B cell (primary cell): ENCODE data around the gene DUSP15. TPM values are rescaled to one million over a fixed set of nuclear protein-coding genes. Genes with fewer than 3 reads are reported as not detected.

ENCODE experiments used
- ATAC-seq: fragments of 200-7000 bp; cut with Tn5 transposase; one replicate; pipeline ENCODE4 v1.10.0; 2021; ENCODE audit warnings: low read depth, mild to moderate bottlenecking, moderate number of reproducible peaks, moderate library complexity
- CTCF ChIA-PET: fragments of 350-600 bp; sonication (Branson Sonifier 250); formaldehyde crosslinking; loops from one replicate; lab custom pipeline; 2021; ENCODE audit warnings: antibody characterized with exemption, inconsistent platforms; lab: Charles Lee
- POLR2A ChIA-PET: fragments of 350-600 bp; sonication (Branson Sonifier 250); formaldehyde crosslinking; loops from one replicate; lab custom pipeline; 2021; ENCODE audit warnings: antibody characterized with exemption; lab: Charles Lee
- DNase-seq: peaks from one replicate; pipeline ENCODE4 v3.0.0; 2013
- H2AFZ ChIP-seq: 2 replicates; pipeline ENCODE4 v1.6.1; 2012; ENCODE audit warnings: mild to moderate bottlenecking, low read depth, low read length; ENCODE audit not compliant: insufficient read depth, poor library complexity, severe bottlenecking
- H3K27ac ChIP-seq, 2 donors: 1 replicate in 1 of 2; 2 replicates in 1 of 2; pipeline ENCODE4 v1.5.1; 2012 to 2013; ENCODE audit warnings: low read length in 2 of 2, mild to moderate bottlenecking in 2 of 2, moderate library complexity in 1 of 2
- H3K27me3 ChIP-seq, 4 experiments: fragments of 200-600 bp in 1 of 4; sonication (generic) in 1 of 4; replicated peaks in 1 of 4; 1 replicate in 2 of 4; 2 replicates in 2 of 4; pipeline versions ENCODE4 v1.6.1 to v1.7.0; 2013 to 2016; ENCODE audit warnings: low read length in 3 of 4, mild to moderate bottlenecking in 2 of 4, mixed read lengths in 1 of 4, moderate library complexity in 1 of 4; ENCODE audit not compliant: insufficient read depth in 4 of 4, control insufficient read depth in 3 of 4; ENCODE audit errors: control extremely low read depth in 1 of 4
- H3K36me3 ChIP-seq, 2 experiments: replicated peaks in 1 of 2; 1 replicate in 1 of 2; 2 replicates in 1 of 2; pipeline versions ENCODE4 v1.6.1 to v1.7.1; 2013; ENCODE audit warnings: low read length in 1 of 2; ENCODE audit not compliant: insufficient read depth in 2 of 2, control insufficient read depth in 1 of 2; ENCODE audit errors: control extremely low read depth in 1 of 2, extremely low read depth in 1 of 2
- H3K4me1 ChIP-seq, 2 donors: fragments of 200-600 bp in 1 of 2; sonication (generic) in 1 of 2; 1 replicate in 1 of 2; 2 replicates in 1 of 2; pipeline versions ENCODE4 v1.5.1 to v1.6.1; 2013 to 2017; ENCODE audit warnings: low read length in 2 of 2; ENCODE audit not compliant: control insufficient read depth in 2 of 2, insufficient read depth in 2 of 2
- H3K4me2 ChIP-seq: replicated peaks from 2 replicates; pipeline ENCODE3; 2012; ENCODE audit warnings: mild to moderate bottlenecking, low read depth, low read length; ENCODE audit not compliant: poor library complexity, severe bottlenecking
- H3K4me3 ChIP-seq, 5 experiments: fragments of 200-600 bp in 1 of 5; sonication (generic) in 1 of 5; 1 replicate in 3 of 5; 2 replicates in 2 of 5; pipeline versions ENCODE4 v1.5.1 to v1.7.0; 2011 to 2016; ENCODE audit warnings: low read length in 4 of 5, mild to moderate bottlenecking in 4 of 5, low read depth in 2 of 5, control low read depth in 1 of 5, moderate library complexity in 1 of 5; ENCODE audit not compliant: insufficient read depth in 1 of 5; ENCODE audit errors: control extremely low read depth in 1 of 5, extremely low read depth in 1 of 5
- H3K79me2 ChIP-seq: fragments of 200-600 bp; sonication (generic); one replicate; pipeline ENCODE4 v1.6.0; 2016; ENCODE audit warnings: low read length; ENCODE audit not compliant: control insufficient read depth, insufficient read depth
- H3K9ac ChIP-seq: fragments of 200-600 bp; sonication (generic); 2 replicates; pipeline ENCODE4 v1.6.1; 2017; ENCODE audit warnings: mild to moderate bottlenecking, low read length, moderate library complexity
- H3K9me3 ChIP-seq, 3 donors: one replicate each; pipeline versions ENCODE4 v1.6.1 to v1.7.1; 2013; ENCODE audit warnings: low read length in 2 of 3; ENCODE audit not compliant: control insufficient read depth in 2 of 3, insufficient read depth in 1 of 3; ENCODE audit errors: control extremely low read depth in 1 of 3
- H4K20me1 ChIP-seq: 2 replicates; pipeline ENCODE4 v1.6.0; 2012; ENCODE audit warnings: mild to moderate bottlenecking, low read length; ENCODE audit not compliant: insufficient read depth, control insufficient read depth, poor library complexity, severe bottlenecking
- H3K27ac Mint-ChIP-seq: one replicate; pipeline ENCODE4 v1.8.0; 2021; ENCODE audit warnings: mixed read lengths
- H3K27me3 Mint-ChIP-seq: one replicate; pipeline ENCODE4 v1.8.0; 2021; ENCODE audit warnings: mixed read lengths
- H3K4me1 Mint-ChIP-seq: one replicate; pipeline ENCODE4 v1.8.0; 2021; ENCODE audit warnings: mixed read lengths
- H3K4me3 Mint-ChIP-seq: one replicate; pipeline ENCODE4 v1.8.0; 2021; ENCODE audit warnings: mixed read lengths
- H3K9me3 Mint-ChIP-seq: one replicate; pipeline ENCODE4 v1.8.0; 2022; ENCODE audit warnings: mixed read lengths; ENCODE audit not compliant: insufficient read depth
- CTCF ChIP-seq: fragments of 200-600 bp; IDR thresholded peaks from one replicate; pipeline ENCODE4 v1.8.0; 2022; ENCODE audit warnings: antibody characterized with exemption, mild to moderate bottlenecking
- EZH2 ChIP-seq: IDR thresholded peaks from 2 replicates; pipeline ENCODE4 v1.6.1; 2012; ENCODE audit warnings: borderline replicate concordance, low read depth, mild to moderate bottlenecking, moderate library complexity, low read length; ENCODE audit not compliant: insufficient read depth, poor library complexity, severe bottlenecking
- WGBS: methylation state at CpG from one replicate; pipeline ENCODE4 v1.1.5; 2013; ENCODE audit warnings: missing lambda C conversion rate; ENCODE audit not compliant: insufficient coverage; 5-methylcytosine and 5-hydroxymethylcytosine counted together
- intact Hi-C: fragments of 100-400 bp; cut with micrococcal nuclease; formaldehyde crosslinking; loops from one replicate; pipeline ENCODE4 v1.10.0; 2022
- polyA minus RNA-seq: library from RNA; depleted of rRNA, polyadenylated mRNA; stranded (reverse); fragments of >200 nt; gene quantifications from 2 replicates; pipeline ENCODE4 v1.2.3, GENCODE V29; 2012
- polyA plus RNA-seq: library from polyadenylated mRNA; depleted of rRNA; stranded (reverse); fragments of >200 nt; gene quantifications from 2 replicates; pipeline ENCODE4 v1.2.3, GENCODE V29; 2012
- total RNA-seq, 2 donors: library from RNA; stranded (reverse); fragments of 120-200 nt in 1 of 2; gene quantifications; 1 replicate in 1 of 2; 2 replicates in 1 of 2; pipeline versions ENCODE4 v1.2.3 to v1.2.4, GENCODE V29; 2013 to 2022

Gene DUSP15, protein sequence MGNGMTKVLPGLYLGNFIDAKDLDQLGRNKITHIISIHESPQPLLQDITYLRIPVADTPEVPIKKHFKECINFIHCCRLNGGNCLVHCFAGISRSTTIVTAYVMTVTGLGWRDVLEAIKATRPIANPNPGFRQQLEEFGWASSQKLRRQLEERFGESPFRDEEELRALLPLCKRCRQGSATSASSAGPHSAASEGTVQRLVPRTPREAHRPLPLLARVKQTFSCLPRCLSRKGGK
- total RNA-seq (1.8 and 3.3 TPM in 2 replicates), polyA plus RNA-seq (0.78 and 1.2 TPM in 2 replicates), polyA minus RNA-seq (0.29 TPM in 1 of 2 replicates, not detected in the other)
- total RNA-seq (2013): 0.21 TPM

DNA sequence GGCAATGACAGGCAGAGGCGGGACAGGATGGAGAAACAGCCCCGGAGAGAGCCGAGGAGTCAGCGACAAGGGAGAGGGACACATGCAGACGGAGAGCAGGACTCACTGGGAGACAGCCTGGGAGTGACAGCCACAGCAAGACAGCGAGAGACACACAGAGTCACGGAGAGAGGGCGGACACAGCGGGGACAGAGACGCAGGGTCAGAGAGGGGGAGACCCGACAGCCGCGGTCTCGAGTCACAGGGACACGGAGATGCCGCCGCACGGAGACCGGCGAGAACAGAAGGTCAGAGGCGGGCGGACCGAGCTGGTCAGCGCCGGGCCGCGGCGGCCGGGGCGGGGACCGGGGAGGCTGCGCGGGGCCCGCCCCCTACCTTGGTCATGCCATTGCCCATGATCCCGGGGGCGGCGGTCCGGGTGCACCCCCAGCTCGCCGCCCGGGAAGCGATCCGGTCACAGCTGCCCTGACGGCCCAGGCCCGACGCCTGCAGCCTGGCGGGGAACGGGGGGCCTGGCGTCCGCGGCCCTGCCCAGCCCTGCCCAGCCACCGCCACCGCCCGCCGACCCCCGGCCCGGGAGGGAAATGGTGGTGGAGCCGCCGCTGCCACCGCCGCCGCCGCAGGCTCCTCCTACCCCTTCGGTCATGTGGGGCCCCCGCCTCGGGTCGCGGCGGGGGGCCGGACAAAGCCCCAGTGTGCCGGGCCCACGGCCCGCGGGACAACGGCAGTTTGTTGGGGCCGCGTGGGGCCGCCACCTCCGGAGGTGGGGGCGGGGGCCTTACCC, at the start of gene DUSP15, which contains the start of gene TTLL9:
DUSP15 (minus strand) TSS at position 586 of the 784 bp plus-strand sequence; CDS start at position 396, 190 bp downstream.
TTLL9 (plus strand) TSS at position 693 of the 784 bp plus-strand sequence. CDS start 493 bp downstream, outside the sequence.
- Histone ChIP-seq H4K20me1 (no peaks in the 10 kb centered on the region), H3K4me2 (peak within 1 kb of the TSS; percentile 97), H3K27me3 (peaks cover 0 to 30% (median 12%) of the 10 kb centered on the region in 4 experiments), H2AFZ (peak within 1 kb of the TSS; percentile 86), H3K79me2 (no peaks in the 10 kb centered on the region), H3K4me1 (peaks cover 29 to 31% of the 10 kb centered on the region in 2 donors), H3K9me3 (peaks cover 0 to 3% (median 0%) of the 10 kb centered on the region in 3 donors), H3K27ac (peak within 1 kb of the TSS in 1 of 2 donors; percentile 30), H3K9ac (peak within 1 kb of the TSS; percentile 67), H3K36me3 (no peaks in the 10 kb centered on the region), H3K4me3 (peak within 1 kb of the TSS in 4 of 5 experiments; percentile 30 to 68 (median 56))
- Mint-ChIP-seq H3K4me3 (peak within 1 kb of the TSS; percentile 94), H3K4me1 (peaks cover 28% of the 10 kb centered on the region), H3K27me3 (peaks cover 18% of the 10 kb centered on the region), H3K27ac (peak within 1 kb of the TSS; percentile 81), H3K9me3 (no peaks in the 10 kb centered on the region)
- intact Hi-C loops: loop anchor here (1.0 kb wide), 2 partner anchors 8 to 9 kb away; no protein-coding TSS in a partner anchor
- peak; percentile 51 for DNase-seq
- under 1% methylated on average over 80 of the region's 80 CpGs for WGBS
- ChIA-PET POLR2A (interaction anchor here (0.7 kb wide), 1 partner anchor 25 kb away, joined by 4 read pairs; no protein-coding TSS in a partner anchor), CTCF (interaction anchor here (1.3 to 1.7 kb wide), 2 partner anchors 10 to 23 kb away, joined by 3 read pairs; no protein-coding TSS in a partner anchor)
- ATAC-seq: peak; percentile 55
- TF ChIP-seq EZH2: peak; percentile 55
- TF ChIP-seq CTCF: no peak
